Measurements from ENCODE around the gene ERN1.

The ERN1 gene

GRCh38 chr17:64110379-64111152, 19.4 kb downstream of the ERN1 start:
- no peak for DNase-seq (ENCODE audit: low read depth, low spot score)

GRCh38 chr17:64109400-64109799, 20.5 kb downstream of the ERN1 start:
- no peak for DNase-seq (ENCODE audit: low read depth, low spot score)

- no peak for DNase-seq (ENCODE audit: low read depth, low spot score)
Observed at GRCh38 chr17:64107500-64108236, 22.3 kb downstream of the ERN1 start.

- no peak for DNase-seq (ENCODE audit: low read depth, low spot score)
Observed at GRCh38 chr17:64106918-64107317, 23.0 kb downstream of the ERN1 start.

GRCh38 chr17:64103391-64104364, 26.3 kb downstream of the ERN1 start:
- no peak for DNase-seq (ENCODE audit: low read depth, low spot score)

GRCh38 chr17:64102627-64103390, 27.1 kb downstream of the ERN1 start:
- no peak for DNase-seq (ENCODE audit: low read depth, low spot score)

- DNase-seq (ENCODE audit: low read depth, low spot score): no peak
Observed at GRCh38 chr17:64099543-64099942, 30.4 kb downstream of the ERN1 start.

- peak; percentile 33 for DNase-seq (ENCODE audit: low read depth, low spot score)
Observed at GRCh38 chr17:64097196-64097936, 32.6 kb downstream of the ERN1 start.

GRCh38 chr17:64096037-64096436, 33.9 kb downstream of the ERN1 start:
- DNase-seq (ENCODE audit: low read depth, low spot score): no peak

- DNase-seq (ENCODE audit: low read depth, low spot score): no peak
Observed at GRCh38 chr17:64095144-64095882, 34.6 kb downstream of the ERN1 start.

GRCh38 chr17:64094412-64094811, 35.5 kb downstream of the ERN1 start:
- no peak for DNase-seq (ENCODE audit: low read depth, low spot score)

- DNase-seq (ENCODE audit: low read depth, low spot score): no peak
Observed at GRCh38 chr17:64092952-64093451, 36.9 kb downstream of the ERN1 start.

- DNase-seq (ENCODE audit: low read depth, low spot score): no peak
Observed at GRCh38 chr17:64092113-64092512, 37.8 kb downstream of the ERN1 start.

- no peak for DNase-seq (ENCODE audit: low read depth, low spot score)
Observed at GRCh38 chr17:64091571-64091970, 38.4 kb downstream of the ERN1 start.

GRCh38 chr17:64091116-64091515, 38.8 kb downstream of the ERN1 start:
- no peak for DNase-seq (ENCODE audit: low read depth, low spot score)

- DNase-seq (ENCODE audit: low read depth, low spot score): no peak
Observed at GRCh38 chr17:64090144-64090543, 39.8 kb downstream of the ERN1 start.

- no peak for DNase-seq (ENCODE audit: low read depth, low spot score)
Observed at GRCh38 chr17:64087252-64088005, 42.5 kb downstream of the ERN1 start.

GRCh38 chr17:64085650-64086005, 44.3 kb downstream of the ERN1 start:
- DNase-seq (ENCODE audit: low read depth, low spot score): no peak
